A549 (cell line): ENCODE data around the gene SPATA17. TPM values are rescaled to one million over a fixed set of nuclear protein-coding genes. Genes with fewer than 3 reads are reported as not detected.

Experiments used
- ATAC-seq, 2 experiments: fragments of 200-7000 bp in 1 of 2; fragments of >200 bp in 1 of 2; cut with Nextera tagmentation in 1 of 2; cut with Tn5 transposase in 1 of 2; 3 replicates each; pipeline versions ENCODE4 v1.8.0 to v1.9.1; 2018 to 2020; ENCODE audit warnings: mild to moderate bottlenecking in 1 of 2, moderate library complexity in 1 of 2
- CTCF ChIA-PET: fragments of 300-600 bp; sonication (Branson Sonifier 250); formaldehyde crosslinking; extraction: SDS; loops from one replicate; lab custom pipeline; 2021; ENCODE audit warnings: antibody characterized with exemption, inconsistent platforms; lab: Yijun Ruan, JAX
- POLR2A ChIA-PET: fragments of 350-600 bp; formaldehyde crosslinking; extraction: SDS; loops from one replicate; lab custom pipeline; 2021; ENCODE audit warnings: antibody characterized with exemption, inconsistent platforms; lab: Yijun Ruan, JAX
- DNase-seq, 2 experiments: peaks; one replicate each; pipeline versions ENCODE4 v3.0.0 to v3.0.0-alpha.2; 2011 to 2016; ENCODE audit warnings: low read depth in 1 of 2, low spot score in 1 of 2
- FAIRE-seq: peaks from 2 replicates; lab custom pipeline; 2011; peaks lifted over from hg19 to GRCh38; lab: Jason Lieb, UNC
- H3K27ac ChIP-seq, 2 experiments: fragments of >200 bp; sonication (Bioruptor Twin); formaldehyde crosslinking; 3 replicates each; pipeline ENCODE4 v1.5.1; 2016 to 2017
- H3K4me1 ChIP-seq: fragments of >200 bp; sonication (Bioruptor Twin); formaldehyde crosslinking; 3 replicates; pipeline ENCODE4 v1.6.1; 2016
- H3K4me2 ChIP-seq: fragments of >200 bp; sonication (Bioruptor Twin); formaldehyde crosslinking; 3 replicates; pipeline ENCODE4 v1.6.1; 2016
- H3K4me3 ChIP-seq: fragments of >200 bp; sonication (Bioruptor Twin); formaldehyde crosslinking; 3 replicates; pipeline ENCODE4 v1.5.1; 2016
- H3K9me3 ChIP-seq: fragments of >200 bp; sonication (Bioruptor Twin); formaldehyde crosslinking; 3 replicates; pipeline ENCODE4 v1.6.1; 2016
- BHLHE40 ChIP-seq: IDR thresholded peaks from 2 replicates; pipeline ENCODE4 v1.6.1; 2012; ENCODE audit warnings: low read depth, low read length, inconsistent platforms
- CBX2 ChIP-seq: fragments of 200-600 bp; sonication (generic); IDR thresholded peaks from 2 replicates; pipeline ENCODE4 v1.6.1; 2016; ENCODE audit warnings: low read depth, mild to moderate bottlenecking, borderline replicate concordance
- CHD2 ChIP-seq: fragments of 150-350 bp; IDR thresholded peaks from 2 replicates; pipeline ENCODE4 v1.6.1; 2014; ENCODE audit warnings: low read length; ENCODE audit not compliant: partially characterized antibody
- E2F6 ChIP-seq: IDR thresholded peaks from 2 replicates; pipeline ENCODE4 v1.6.1; 2012; ENCODE audit warnings: low read depth, borderline replicate concordance
- ELK1 ChIP-seq: fragments of 150-350 bp; IDR thresholded peaks from 2 replicates; pipeline ENCODE4 v1.6.1; 2014; ENCODE audit warnings: low read depth, mild to moderate bottlenecking, low read length
- FOSB ChIP-seq: fragments of 250-450 bp; sonication (Bioruptor Pico); IDR thresholded peaks from 2 replicates; pipeline ENCODE4 v1.5.0; 2020; ENCODE audit warnings: mild to moderate bottlenecking, moderate library complexity
- GATA3 ChIP-seq: IDR thresholded peaks from 2 replicates; pipeline ENCODE4 v1.6.1; 2012; ENCODE audit warnings: borderline replicate concordance
- HEYL ChIP-seq: fragments of 250-450 bp; sonication (Bioruptor Pico); IDR thresholded peaks from 2 replicates; pipeline ENCODE4 v1.8.0; 2021; ENCODE audit warnings: mild to moderate bottlenecking, moderate library complexity
- HOXA7 ChIP-seq: fragments of 250-450 bp; sonication (Bioruptor Pico); IDR thresholded peaks from 2 replicates; pipeline ENCODE4 v1.5.0; 2020; ENCODE audit warnings: mild to moderate bottlenecking, moderate library complexity
- MAX ChIP-seq: IDR thresholded peaks from 2 replicates; pipeline ENCODE4 v1.6.1; 2012
- MAZ ChIP-seq: fragments of 150-350 bp; IDR thresholded peaks from 2 replicates; pipeline ENCODE4 v1.6.1; 2014; ENCODE audit warnings: antibody characterized with exemption, low read depth, low read length, borderline replicate concordance
- MYC ChIP-seq: IDR thresholded peaks from 2 replicates; pipeline ENCODE4 v1.6.1; 2012; ENCODE audit warnings: mild to moderate bottlenecking, inconsistent platforms, low read length, improper control_type of control experiment, borderline replicate concordance
- NFE2L2 ChIP-seq: fragments of 150-350 bp; conservative IDR thresholded peaks from 2 replicates; pipeline ENCODE4 v1.6.1; 2014; ENCODE audit warnings: low read length
- NPAS2 ChIP-seq: fragments of 250-450 bp; sonication (Bioruptor Pico); IDR thresholded peaks from 2 replicates; pipeline ENCODE4 v1.8.0; 2022; ENCODE audit warnings: mild to moderate bottlenecking, moderate library complexity, borderline replicate concordance
- PBX3 ChIP-seq: IDR thresholded peaks from 2 replicates; pipeline ENCODE4 v1.6.1; 2012
- RAD21 ChIP-seq, 2 experiments: fragments of >200 bp in 1 of 2; sonication (Bioruptor Twin) in 1 of 2; formaldehyde crosslinking in 1 of 2; IDR thresholded peaks in 1 of 2; conservative IDR thresholded peaks in 1 of 2; 2 replicates in 1 of 2; 3 replicates in 1 of 2; pipeline ENCODE4 v1.6.1; 2012 to 2018; ENCODE audit warnings: inconsistent platforms in 1 of 2
- RCOR1 ChIP-seq: fragments of 150-350 bp; IDR thresholded peaks from 2 replicates; pipeline ENCODE4 v1.6.1; 2014; ENCODE audit warnings: antibody characterized with exemption, low read length, low read depth
- REST ChIP-seq: fragments of 200-600 bp; sonication (generic); IDR thresholded peaks from 2 replicates; pipeline ENCODE4 v1.6.1; 2016; ENCODE audit warnings: antibody characterized with exemption, mild to moderate bottlenecking, moderate library complexity
- RFX5 ChIP-seq: fragments of 450-650 bp; IDR thresholded peaks from 2 replicates; pipeline ENCODE4 v1.7.1; 2014; ENCODE audit warnings: antibody characterized with exemption, mild to moderate bottlenecking, moderate library complexity
- SMC3 ChIP-seq: fragments of >200 bp; sonication (Bioruptor Twin); formaldehyde crosslinking; IDR thresholded peaks from 3 replicates; pipeline ENCODE4 v1.6.1; 2018; ENCODE audit warnings: inconsistent platforms
- USF2 ChIP-seq: fragments of 450-650 bp; IDR thresholded peaks from 2 replicates; pipeline ENCODE4 v1.6.1; 2014; ENCODE audit warnings: antibody characterized with exemption
- ZNF302 ChIP-seq: fragments of 250-450 bp; sonication (Bioruptor Pico); IDR thresholded peaks from 2 replicates; pipeline ENCODE4 v1.9.0; 2021; ENCODE audit warnings: inconsistent platforms, mild to moderate bottlenecking, moderate library complexity
- ZSCAN20 ChIP-seq: fragments of 250-450 bp; sonication (Bioruptor Pico); IDR thresholded peaks from 2 replicates; pipeline ENCODE4 v1.8.0; 2022; ENCODE audit warnings: mild to moderate bottlenecking, moderate library complexity
- WGBS: methylation state at CpG from one replicate; pipeline ENCODE4 v1.1.6; 2017; ENCODE audit errors: missing lambda C conversion rate; 5-methylcytosine and 5-hydroxymethylcytosine counted together
- polyA plus RNA-seq, 4 experiments: library from polyadenylated mRNA; depleted of rRNA in 3 of 4; stranded (reverse); fragments of >200 nt; fragmentation: RNase III in 1 of 4; extraction: RNeasy Plus Mini Kit Qiagen cat#74134 plus additional on column Dnase treatment in 1 of 4; gene quantifications; 2 replicates in 3 of 4; 3 replicates in 1 of 4; pipeline ENCODE4 v1.2.3, GENCODE V29; 2011 to 2017

The SPATA17 gene
- polyA plus RNA-seq, 2 of the 4 experiments (the other 2 are of a cell fraction): 3.3 to 5.0 TPM

GRCh38 chr1:217896490-217896889 is 265.3 kb downstream of the SPATA17 start:
- no peak for FAIRE-seq
- POLR2A ChIA-PET: no interaction called here
- TF ChIP-seq CHD2: no peak
- TF ChIP-seq, all 56 proteins: peak for 0
- no peaks in the 10 kb centered on the region for H3K9me3 ChIP-seq
- no peak overlapping the region for H3K4me3 ChIP-seq
- ATAC-seq: no peak
- DNase-seq: no peak
- 32% methylated on average over 1 of the region's 1 CpG for WGBS
- no peak overlapping the region for H3K27ac ChIP-seq
- CTCF ChIA-PET: no interaction called here
- no peak overlapping the region for H3K4me2 ChIP-seq
- no peaks in the 10 kb centered on the region for H3K4me1 ChIP-seq

GRCh38 chr1:217897100-217897499 is 266.0 kb downstream of the SPATA17 start:
- POLR2A ChIA-PET: no interaction called here
- no peaks in the 10 kb centered on the region for H3K9me3 ChIP-seq
- no peaks in the 10 kb centered on the region for H3K4me1 ChIP-seq
- no peak for FAIRE-seq
- CTCF ChIA-PET: no interaction called here
- no peak for ATAC-seq
- H3K4me2 ChIP-seq: no peak overlapping the region
- no peak overlapping the region for H3K4me3 ChIP-seq
- TF ChIP-seq BHLHE40 (no peak), MAX (no peak), PBX3 (no peak), NPAS2 (CRISPR knock-in tag) (no peak), ZSCAN20 (CRISPR knock-in tag) (no peak), HOXA7 (no peak), USF2 (no peak), GATA3 (no peak), FOSB (CRISPR knock-in tag) (no peak), MAZ (no peak), HEYL (no peak), RCOR1 (no peak), ELK1 (no peak), NFE2L2 (no peak), CBX2 (no peak), MYC (no peak), RAD21 (conservative IDR thresholded peaks at IDR 0.05 in 1 of 2, IDR thresholded peaks at IDR 0.05 in 1 of 2) (no peak), E2F6 (no peak), ZNF302 (CRISPR knock-in tag) (no peak), RFX5 (no peak)
- no peak overlapping the region for H3K27ac ChIP-seq
- DNase-seq: no peak
- WGBS: 2% methylated on average over 2 of the region's 2 CpGs

- 3% methylated on average over 1 of the region's 1 CpG for WGBS
- CTCF ChIA-PET: no interaction called here
Observed at GRCh38 chr1:217899614-217900013, 268.5 kb downstream of the SPATA17 start.

More at GRCh38 chr1:217899614-217900013, 268.5 kb downstream of the SPATA17 start:
- Histone ChIP-seq H3K9me3 (no peaks in the 10 kb centered on the region), H3K4me2 (no peak overlapping the region), H3K4me1 (no peaks in the 10 kb centered on the region), H3K27ac (no peak overlapping the region), H3K4me3 (no peak overlapping the region)
- POLR2A ChIA-PET: no interaction called here
- ATAC-seq (no peak), FAIRE-seq (no peak), DNase-seq (no peak)
- TF ChIP-seq REST (no peak), SMC3 (no peak)
